GM12878 (cell line): Measurements from ENCODE around the gene SLC37A3. TPM values are rescaled to one million over a fixed set of nuclear protein-coding genes. Genes with fewer than 3 reads are reported as not detected.

Source experiments
- ASH2L ChIP-seq: fragments of 300-600, 200-600 bp; sonication (generic); IDR thresholded peaks from 2 replicates; pipeline ENCODE4 v1.6.1; 2017; ENCODE audit warnings: low read depth, mild to moderate bottlenecking, borderline replicate concordance
- BCLAF1 ChIP-seq: fragments of 450-650 bp; IDR thresholded peaks from 2 replicates; pipeline ENCODE4 v1.6.1; 2017; ENCODE audit warnings: antibody characterized with exemption, mild to moderate bottlenecking, moderate library complexity
- BRCA1 ChIP-seq: IDR thresholded peaks from 2 replicates; pipeline ENCODE4 v1.6.1; 2011; ENCODE audit warnings: low read depth, low read length, improper control_type of control experiment
- CHD2 ChIP-seq: IDR thresholded peaks from 2 replicates; pipeline ENCODE4 v1.6.1; 2011; ENCODE audit warnings: low read depth, low read length, improper control_type of control experiment, borderline replicate concordance
- JUND ChIP-seq: IDR thresholded peaks from 2 replicates; pipeline ENCODE4 v1.6.1; 2012; ENCODE audit warnings: low read depth, mild to moderate bottlenecking, low read length, improper control_type of control experiment, moderate library complexity
- RAD21 ChIP-seq: IDR thresholded peaks from 2 replicates; pipeline ENCODE4 v1.6.1; 2011; ENCODE audit warnings: mild to moderate bottlenecking, low read depth, low read length, moderate library complexity; ENCODE audit not compliant: insufficient read depth
- ZBED1 ChIP-seq: IDR thresholded peaks from 2 replicates; pipeline ENCODE4 v1.6.1; 2016; ENCODE audit warnings: borderline replicate concordance
- ZNF622 ChIP-seq: fragments of 450-650 bp; IDR thresholded peaks from 2 replicates; pipeline ENCODE4 v1.6.1; 2017; ENCODE audit warnings: mild to moderate bottlenecking, inconsistent platforms
- polyA plus RNA-seq, 11 experiments: library from polyadenylated mRNA; depleted of rRNA in 4 of 11; unstranded in 6 of 11; stranded (reverse) in 5 of 11; fragments of >200 nt; fragmentation: Nextera tagmentation in 4 of 11; fragmentation: Illumina TruSeq in 1 of 11; extraction: Ambion mirVana in 4 of 11; extraction: Trizol in 1 of 11; gene quantifications; 1 replicate in 1 of 11; 2 replicates in 10 of 11; pipeline versions ENCODE4 v1.2.1 to v1.2.3, GENCODE V29; 2011 to 2016; ENCODE audit warnings: inconsistent platforms in 2 of 11, missing spikeins in 2 of 11, low read depth in 1 of 11
- total RNA-seq, 4 experiments: library from RNA; depleted of rRNA in 3 of 4; stranded (reverse); fragments of >200 nt in 3 of 4; fragmentation: Illumina TruSeq in 1 of 4; extraction: Trizol in 1 of 4; gene quantifications; 2 replicates each; pipeline versions ENCODE4 v1.2.1 to v1.2.3, GENCODE V29; 2013 to 2021

Gene SLC37A3
- total and polyA plus RNA-seq, 10 of the 15 experiments (the other 5 are each of a cell fraction or from before 2014, with no cell fraction given), result 3.7 to 13.6 (median 11.0) TPM

- no peak for TF ChIP-seq ZBED1
- TF ChIP-seq CHD2, result no peak
- no peak for TF ChIP-seq ASH2L
- TF ChIP-seq BRCA1, result no peak
- TF ChIP-seq ZNF622, result no peak
- TF ChIP-seq RAD21, result no peak
- TF ChIP-seq BCLAF1, result no peak
- TF ChIP-seq JUND, result no peak
Observed at GRCh38 chr7:140384894-140385545, 13.3 kb downstream of the SLC37A3 start (continued).
